Measurements from ENCODE around the gene SLC16A6. TPM values are rescaled to one million over a fixed set of nuclear protein-coding genes. Genes with fewer than 3 reads are reported as not detected.
A peak's percentile ranks its signal among the peaks of the same experiment; 100 is the strongest.
"Not testable (repeated sequence)": the region's sequence is repeated elsewhere in the genome, so short reads cannot be mapped to it uniquely, and the experiment has no call there.

Gene SLC16A6
- total RNA-seq, 4 donors from 2014 or later: 2.7 to 10.0 (median 5.1) TPM

DNA sequence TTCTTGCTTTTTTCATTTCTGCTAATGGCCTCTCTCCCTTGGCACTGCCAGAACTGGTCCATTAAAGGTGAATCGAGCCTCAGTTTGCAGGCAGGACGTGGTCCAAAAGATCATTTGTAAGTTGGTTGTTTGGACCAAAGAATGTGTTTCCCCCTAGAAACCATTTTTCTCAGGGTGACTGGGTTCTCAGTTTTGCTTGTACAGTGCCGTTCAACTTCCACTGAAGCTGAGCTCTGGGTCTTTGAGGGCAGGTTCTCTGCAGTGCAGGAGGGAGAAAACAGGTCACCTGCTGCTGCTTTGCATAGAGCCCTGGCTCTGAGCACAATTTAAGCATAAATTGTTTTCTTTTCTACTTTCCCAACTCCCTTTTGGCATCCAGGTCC is 52.1 kb downstream of the SLC16A6 start:
- H3K9me3 ChIP-seq: no peaks in the 10 kb centered on the region
- H3K27ac ChIP-seq: peak overlapping the region; percentile 29
- H3K4me3 ChIP-seq: no peak overlapping the region
- 81% methylated on average over 3 of the region's 3 CpGs for WGBS
- no peaks in the 10 kb centered on the region for H3K36me3 ChIP-seq
- no peaks in the 10 kb centered on the region for H3K27me3 ChIP-seq
- TF ChIP-seq POLR2A (IDR thresholded peaks at IDR 0.05): no peak
- TF ChIP-seq EP300 (IDR thresholded peaks at IDR 0.05): no peak
- no peak for TF ChIP-seq POLR2AphosphoS5 (IDR thresholded peaks at IDR 0.05)
- TF ChIP-seq, protein P1, sequence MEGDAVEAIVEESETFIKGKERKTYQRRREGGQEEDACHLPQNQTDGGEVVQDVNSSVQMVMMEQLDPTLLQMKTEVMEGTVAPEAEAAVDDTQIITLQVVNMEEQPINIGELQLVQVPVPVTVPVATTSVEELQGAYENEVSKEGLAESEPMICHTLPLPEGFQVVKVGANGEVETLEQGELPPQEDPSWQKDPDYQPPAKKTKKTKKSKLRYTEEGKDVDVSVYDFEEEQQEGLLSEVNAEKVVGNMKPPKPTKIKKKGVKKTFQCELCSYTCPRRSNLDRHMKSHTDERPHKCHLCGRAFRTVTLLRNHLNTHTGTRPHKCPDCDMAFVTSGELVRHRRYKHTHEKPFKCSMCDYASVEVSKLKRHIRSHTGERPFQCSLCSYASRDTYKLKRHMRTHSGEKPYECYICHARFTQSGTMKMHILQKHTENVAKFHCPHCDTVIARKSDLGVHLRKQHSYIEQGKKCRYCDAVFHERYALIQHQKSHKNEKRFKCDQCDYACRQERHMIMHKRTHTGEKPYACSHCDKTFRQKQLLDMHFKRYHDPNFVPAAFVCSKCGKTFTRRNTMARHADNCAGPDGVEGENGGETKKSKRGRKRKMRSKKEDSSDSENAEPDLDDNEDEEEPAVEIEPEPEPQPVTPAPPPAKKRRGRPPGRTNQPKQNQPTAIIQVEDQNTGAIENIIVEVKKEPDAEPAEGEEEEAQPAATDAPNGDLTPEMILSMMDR (IDR thresholded peaks at IDR 0.05): no peak
- DNase-seq (ENCODE audit: low spot score in 2 of 2): no peak
- H3K4me1 ChIP-seq: peaks cover 4% of the 10 kb centered on the region

DNA sequence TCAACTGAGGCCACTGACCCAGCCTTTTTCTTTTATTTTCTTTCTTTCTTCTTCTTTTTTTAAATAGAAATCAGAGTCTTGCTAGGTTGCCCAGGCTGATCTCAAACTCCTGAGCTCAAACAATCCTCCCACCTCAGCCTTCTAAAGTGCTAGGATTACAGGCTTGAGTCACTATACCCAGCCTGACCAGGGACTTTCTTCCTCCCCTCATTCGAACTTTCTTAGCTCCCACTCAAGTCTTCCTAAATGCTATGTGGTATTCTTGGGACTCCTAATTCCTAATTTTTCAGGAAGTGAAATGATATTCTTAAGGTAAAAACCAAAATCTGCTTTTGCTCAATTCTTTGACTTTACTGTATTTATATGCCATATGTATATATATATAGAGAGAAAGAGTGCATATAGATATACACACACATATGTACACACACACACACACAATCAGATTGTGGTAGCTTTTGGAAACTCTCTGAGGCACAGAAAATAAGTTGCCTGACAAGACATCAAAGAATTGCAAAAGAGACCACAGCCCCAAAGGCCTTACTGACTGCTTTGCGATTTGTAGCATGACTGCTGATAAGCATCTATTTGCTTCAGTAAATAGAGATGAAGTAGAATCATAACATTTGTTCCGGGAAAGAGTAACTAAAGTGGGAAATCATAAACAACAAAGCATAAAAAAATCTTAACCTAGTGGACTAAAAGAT is 52.6 kb downstream of the SLC16A6 start:
- Histone ChIP-seq H3K36me3 (no peaks in the 10 kb centered on the region), H3K27ac (peak overlapping the region; percentile 80), H3K4me1 (peaks cover 4% of the 10 kb centered on the region), H3K9me3 (no peaks in the 10 kb centered on the region), H3K27me3 (no peaks in the 10 kb centered on the region), H3K4me3 (no peak overlapping the region)
- no peak for DNase-seq (ENCODE audit: low spot score in 2 of 2)
- 74% methylated on average over 3 of the region's 3 CpGs for WGBS
- TF ChIP-seq, protein P1 (IDR thresholded peaks at IDR 0.05): no peak
- TF ChIP-seq POLR2AphosphoS5 (IDR thresholded peaks at IDR 0.05) (no peak), POLR2A (IDR thresholded peaks at IDR 0.05) (no peak), EP300 (IDR thresholded peaks at IDR 0.05) (no peak)

DNA sequence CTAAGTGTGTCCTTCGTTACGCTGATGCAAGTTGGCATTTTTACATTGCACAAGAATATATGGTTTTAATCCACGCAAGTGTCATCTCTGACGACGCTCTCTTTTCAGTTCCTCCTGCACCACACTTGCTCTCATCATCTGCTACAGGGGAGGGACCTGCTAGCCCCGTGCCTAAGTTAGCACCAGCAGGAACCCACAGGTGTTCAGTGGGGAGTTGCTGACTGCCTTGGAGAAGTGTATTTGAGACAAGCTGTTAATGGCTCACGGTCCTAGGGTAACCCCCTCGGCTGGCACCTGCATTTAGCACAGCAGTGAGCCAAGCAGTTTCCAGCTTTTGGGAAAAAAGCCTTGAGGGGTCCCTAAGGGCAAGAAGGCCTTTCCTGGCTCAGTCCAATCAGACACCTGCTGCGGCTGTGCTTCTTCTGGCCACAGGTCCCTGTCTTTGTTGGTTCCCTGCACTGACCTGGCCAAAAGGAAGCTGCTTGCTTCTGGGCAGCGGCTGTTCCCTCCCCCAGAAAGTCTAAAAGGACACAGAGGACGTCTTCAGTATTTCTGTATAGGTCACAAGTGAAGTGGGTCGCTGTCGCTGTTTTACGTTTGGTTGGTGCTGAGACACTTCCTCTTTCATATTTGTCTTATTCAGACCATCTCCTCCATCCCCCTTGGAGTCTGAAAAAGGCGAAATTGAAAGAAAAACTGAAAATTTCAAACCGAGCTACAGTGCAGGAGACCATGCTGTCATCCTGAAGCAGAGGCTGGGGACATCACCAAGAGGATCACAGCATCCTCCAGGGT is 53.4 kb downstream of the SLC16A6 start:
- not testable (repeated sequence) for DNase-seq (ENCODE audit: low spot score in 2 of 2); H3K4me3 ChIP-seq; H3K4me1 ChIP-seq; H3K9me3 ChIP-seq; H3K27me3 ChIP-seq; H3K36me3 ChIP-seq
- 71% methylated on average over 14 of the region's 16 CpGs for WGBS
- H3K27ac ChIP-seq: peak overlapping the region; percentile 80

DNA sequence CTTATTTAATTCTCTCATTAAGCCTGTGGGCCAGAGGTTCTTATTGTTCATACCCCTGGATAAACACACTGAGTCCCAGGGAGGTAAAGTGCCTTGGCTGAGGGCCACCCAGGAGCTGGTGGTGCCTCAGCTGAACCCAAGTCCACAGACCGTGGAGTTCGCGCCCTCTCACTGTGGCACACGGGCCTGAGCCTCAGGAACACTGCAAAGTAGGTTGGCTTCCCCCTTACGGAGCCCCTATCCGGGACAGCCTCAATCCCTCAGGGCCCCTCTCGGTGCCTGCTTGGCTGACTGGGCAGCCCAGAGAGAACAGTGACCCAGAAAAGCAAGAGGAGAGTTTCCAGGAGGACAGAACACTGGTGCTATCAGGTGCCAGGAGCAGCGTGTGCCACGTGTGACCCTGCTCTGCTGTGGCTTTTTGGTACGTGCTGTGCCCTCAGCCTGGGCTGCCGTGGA is 55.6 kb downstream of the SLC16A6 start:
- H3K27me3 ChIP-seq; H3K4me1 ChIP-seq; DNase-seq (ENCODE audit: low spot score in 2 of 2); H3K9me3 ChIP-seq; H3K36me3 ChIP-seq; H3K4me3 ChIP-seq: not testable (repeated sequence)
- 82% methylated on average over 9 of the region's 11 CpGs for WGBS
- peak overlapping the region; percentile 83 for H3K27ac ChIP-seq

DNA sequence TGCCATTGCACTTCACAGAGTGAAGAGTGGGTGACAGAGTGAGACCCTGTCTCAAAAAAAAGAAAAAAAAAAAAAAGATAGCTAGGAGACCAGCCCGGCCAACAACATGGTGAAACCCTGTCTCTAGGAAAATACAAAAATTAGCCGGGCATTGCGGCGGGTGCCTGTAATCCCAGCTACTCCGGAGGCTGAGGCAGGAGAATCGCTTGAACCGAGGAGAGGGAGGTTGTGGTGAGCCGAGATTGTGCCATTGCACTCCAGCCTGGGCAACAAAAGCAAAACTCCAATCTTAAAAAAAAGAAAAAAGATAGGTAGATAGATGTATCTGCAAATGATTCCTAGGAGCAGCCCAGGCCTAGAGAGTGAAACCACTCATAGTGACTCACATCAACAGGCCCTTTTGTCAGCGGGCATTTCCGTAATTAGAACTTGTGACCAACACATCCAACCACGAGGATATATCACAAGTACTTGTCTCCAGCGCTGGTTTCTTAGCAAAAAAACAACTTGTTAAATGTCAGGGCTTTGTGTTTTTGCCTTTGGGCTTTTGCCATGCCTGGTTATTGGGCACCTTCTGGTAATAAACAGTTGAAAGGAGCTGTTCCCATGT is 56.1 kb downstream of the SLC16A6 start:
- not testable (repeated sequence) for H3K36me3 ChIP-seq; H3K4me3 ChIP-seq; H3K4me1 ChIP-seq; H3K9me3 ChIP-seq; H3K27me3 ChIP-seq; DNase-seq (ENCODE audit: low spot score in 2 of 2)
- WGBS: 81% methylated on average over 12 of the region's 12 CpGs
- peak overlapping the region; percentile 83 for H3K27ac ChIP-seq

DNA sequence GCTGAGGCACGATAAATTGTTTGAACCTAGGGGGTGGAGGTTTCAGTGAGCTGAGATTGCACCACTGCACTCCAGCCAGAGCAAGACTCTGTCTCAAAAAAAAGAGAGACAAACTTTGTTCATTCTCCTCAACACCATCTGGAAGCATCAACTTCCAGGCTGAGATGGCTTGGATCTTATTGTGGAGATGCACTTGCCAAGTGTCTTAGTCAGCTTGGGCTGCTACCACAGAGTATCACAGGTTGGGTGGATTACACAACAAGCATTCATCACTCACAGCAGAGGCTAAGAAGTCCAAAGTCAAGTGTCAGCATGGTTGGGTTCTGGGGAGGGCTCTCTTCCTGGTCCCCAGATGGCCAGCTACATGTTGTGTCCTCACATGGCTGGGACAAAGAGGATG is 58.2 kb downstream of the SLC16A6 start:
- DNase-seq (ENCODE audit: low spot score in 2 of 2); H3K36me3 ChIP-seq; H3K4me3 ChIP-seq; H3K27me3 ChIP-seq; H3K9me3 ChIP-seq: not testable (repeated sequence)
- Histone ChIP-seq H3K4me1 (peaks cover 14% of the 10 kb centered on the region), H3K27ac (peak overlapping the region; percentile 31)
- WGBS: 71% methylated on average over 1 of the region's 1 CpG

DNA sequence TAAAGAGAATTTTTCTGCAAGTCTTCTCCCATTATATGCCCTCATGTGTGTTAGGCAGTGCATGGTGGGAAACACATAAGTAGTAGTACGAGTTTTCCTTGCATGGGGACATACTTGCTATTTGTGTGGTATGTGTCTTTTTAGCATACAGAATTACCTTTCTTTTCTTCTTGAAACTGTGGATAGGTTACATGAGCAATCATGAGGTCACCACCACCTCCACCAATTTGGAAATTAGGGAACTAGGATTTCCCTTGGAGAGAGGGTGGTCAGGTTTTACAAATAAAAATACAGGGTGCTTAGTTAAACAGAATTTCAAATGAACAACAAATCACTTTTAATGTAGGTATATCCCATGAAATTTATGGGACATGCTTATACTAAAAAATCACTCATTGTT is 59.4 kb downstream of the SLC16A6 start:
- Histone ChIP-seq H3K4me1 (peaks cover 14% of the 10 kb centered on the region), H3K27me3 (no peaks in the 10 kb centered on the region), H3K27ac (no peak overlapping the region), H3K4me3 (no peak overlapping the region), H3K36me3 (no peaks in the 10 kb centered on the region), H3K9me3 (no peaks in the 10 kb centered on the region)
- no peak for TF ChIP-seq POLR2A (IDR thresholded peaks at IDR 0.05)
- TF ChIP-seq POLR2AphosphoS5 (IDR thresholded peaks at IDR 0.05): no peak
- TF ChIP-seq, protein P1 (IDR thresholded peaks at IDR 0.05): no peak
- TF ChIP-seq EP300 (IDR thresholded peaks at IDR 0.05): no peak
- DNase-seq (ENCODE audit: low spot score in 2 of 2): no peak
- 93% methylated on average over 1 of the region's 1 CpG for WGBS

DNA sequence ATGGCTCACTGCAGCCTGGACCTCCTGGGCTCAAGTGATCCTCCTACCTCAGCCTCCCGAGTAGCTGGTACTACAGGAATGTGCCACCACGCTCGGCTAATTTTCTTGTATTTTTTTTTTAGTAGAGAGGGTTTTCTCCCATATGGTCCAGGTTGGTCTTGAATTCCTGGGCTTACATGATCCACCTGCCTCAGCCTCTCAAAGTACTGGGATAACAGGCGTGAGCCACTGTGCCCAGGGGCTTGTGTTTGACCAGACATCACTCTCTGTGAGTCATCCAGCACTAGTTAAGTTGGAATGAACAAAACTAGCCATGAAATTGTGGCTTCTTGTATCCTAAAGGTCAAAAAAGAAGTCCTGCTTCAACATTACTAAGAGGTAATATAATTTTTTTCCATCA is 59.8 kb downstream of the SLC16A6 start:
- H3K27ac ChIP-seq; H3K27me3 ChIP-seq; H3K4me3 ChIP-seq; H3K36me3 ChIP-seq; DNase-seq (ENCODE audit: low spot score in 2 of 2); H3K9me3 ChIP-seq: not testable (repeated sequence)
- WGBS: 94% methylated on average over 4 of the region's 4 CpGs
- peaks cover 14% of the 10 kb centered on the region for H3K4me1 ChIP-seq

Data from suprapubic skin (tissue), 4 donors.